Hematopoietic multipotent progenitor cell treated with erythropoietin and hydrocortisone succinate and interleukin-3 and kit ligand, for 17 days (in vitro differentiated cells): ENCODE results near the gene SYNGR1.
A peak's percentile ranks its signal among the peaks of the same experiment; 100 is the strongest.
"Not testable (repeated sequence)": the region's sequence is repeated elsewhere in the genome, so short reads cannot be mapped to it uniquely, and the experiment has no call there.

Experiments
- DNase-seq: peaks from one replicate; pipeline ENCODE4 v3.0.0-alpha.2; 2015; ENCODE audit warnings: low spot score

SYNGR1 gene

DNA sequence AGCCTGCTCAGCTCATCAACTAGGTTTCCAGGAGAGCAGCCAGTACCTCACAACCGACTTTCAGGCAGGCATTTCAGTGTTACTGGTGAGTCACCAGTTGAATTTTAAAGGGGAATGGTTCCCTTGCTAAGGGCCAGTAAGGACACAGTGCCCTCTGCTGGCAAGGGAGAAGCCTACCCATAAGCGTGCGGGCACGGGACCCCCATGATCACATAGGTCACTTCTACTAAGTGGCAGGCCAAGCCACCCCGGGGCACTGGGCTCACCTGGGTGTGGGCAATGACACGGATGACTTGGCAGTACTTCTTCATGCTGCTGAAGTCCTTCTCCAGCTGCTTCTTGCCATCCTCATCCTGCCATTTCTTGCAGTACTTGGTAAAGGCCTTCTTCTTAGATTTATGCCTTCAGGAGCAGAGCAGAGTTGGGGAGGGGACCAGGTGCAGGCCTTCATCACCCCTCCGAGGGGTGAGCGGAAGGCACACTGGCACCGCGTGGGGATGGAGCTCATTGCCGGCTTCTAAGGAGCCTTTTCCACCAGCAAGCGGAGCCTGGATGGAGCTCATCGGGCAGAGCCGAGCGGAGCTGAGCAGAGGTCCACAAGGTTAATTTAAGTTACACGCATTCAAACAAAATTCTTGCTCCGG lies 33.2 kb upstream of the SYNGR1 start:
- peak; percentile 91 for DNase-seq

DNA sequence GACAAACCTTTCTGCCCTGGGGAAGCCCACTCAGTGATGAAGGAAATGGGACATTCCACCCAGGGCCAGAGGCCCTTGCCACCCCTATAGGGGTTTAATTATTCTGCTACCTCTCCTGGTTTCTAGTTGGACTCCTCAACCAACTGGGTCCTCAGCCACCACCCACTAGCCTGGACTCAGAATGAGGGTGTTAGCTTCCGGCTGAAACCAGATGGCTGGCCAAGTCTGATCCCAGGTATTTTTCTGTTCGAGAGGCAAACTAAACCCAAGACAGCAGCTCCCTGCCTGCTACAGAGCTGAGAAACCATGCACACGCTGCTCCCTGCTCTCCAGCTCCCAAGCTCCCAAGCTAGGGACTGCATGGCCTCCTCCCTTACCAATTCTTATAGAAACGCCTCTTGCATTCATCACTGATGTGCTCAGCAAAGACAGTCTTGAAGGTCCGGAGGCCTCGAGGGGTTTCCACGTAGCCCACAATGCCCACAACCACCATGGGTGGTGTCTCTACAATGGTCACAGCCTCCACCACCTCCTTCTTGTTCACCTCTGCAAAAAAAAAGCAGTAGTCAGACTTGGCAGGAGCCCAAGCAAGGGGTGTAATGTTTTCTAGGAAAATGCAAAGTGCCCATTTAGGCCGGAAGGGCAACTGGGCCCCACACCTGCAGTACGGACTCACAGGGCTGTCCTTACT lies 32.6 kb upstream of the SYNGR1 start:
- DNase-seq, result peak; percentile 62

GRCh38 chr22:39317775-39318506 lies 31.9 kb upstream of the SYNGR1 start:
- peak; percentile 13 for DNase-seq

DNA sequence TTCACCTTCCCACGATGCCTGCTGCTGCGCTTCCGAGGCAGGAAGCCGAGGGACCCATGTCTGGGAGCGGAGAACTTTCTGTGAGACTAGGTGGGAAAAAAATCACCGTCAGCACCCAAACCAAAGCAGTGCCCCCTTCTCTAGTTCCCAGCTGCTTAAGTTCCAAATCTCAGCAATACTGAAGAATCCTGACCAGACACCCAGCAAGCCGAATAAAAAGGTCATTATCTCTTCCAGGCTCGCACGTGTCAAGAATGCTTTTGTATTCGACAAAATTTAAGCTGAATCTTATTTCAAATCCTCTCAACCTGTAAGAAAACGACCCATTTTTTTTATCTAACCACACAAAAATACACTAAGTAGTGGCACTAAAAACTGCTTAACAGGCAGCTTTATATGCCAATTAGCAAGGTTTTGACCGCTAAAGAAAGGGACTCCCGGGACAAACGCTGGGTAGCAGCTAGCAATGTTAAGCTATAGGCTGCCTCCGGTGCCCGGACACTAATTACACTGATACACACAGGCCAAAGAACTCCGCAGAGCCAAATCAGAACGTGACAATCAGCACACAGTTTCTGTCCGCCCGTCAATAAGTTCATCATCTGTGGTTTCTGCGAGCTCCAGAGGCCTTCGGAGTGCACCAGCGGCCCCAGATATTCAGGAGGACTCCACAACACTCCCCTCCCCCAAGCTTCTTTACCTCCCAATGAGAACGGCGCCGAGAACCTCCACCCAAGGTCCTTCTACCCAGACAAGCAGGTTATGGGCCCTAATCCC lies 31.1 kb upstream of the SYNGR1 start:
- DNase-seq, result no peak

DNA sequence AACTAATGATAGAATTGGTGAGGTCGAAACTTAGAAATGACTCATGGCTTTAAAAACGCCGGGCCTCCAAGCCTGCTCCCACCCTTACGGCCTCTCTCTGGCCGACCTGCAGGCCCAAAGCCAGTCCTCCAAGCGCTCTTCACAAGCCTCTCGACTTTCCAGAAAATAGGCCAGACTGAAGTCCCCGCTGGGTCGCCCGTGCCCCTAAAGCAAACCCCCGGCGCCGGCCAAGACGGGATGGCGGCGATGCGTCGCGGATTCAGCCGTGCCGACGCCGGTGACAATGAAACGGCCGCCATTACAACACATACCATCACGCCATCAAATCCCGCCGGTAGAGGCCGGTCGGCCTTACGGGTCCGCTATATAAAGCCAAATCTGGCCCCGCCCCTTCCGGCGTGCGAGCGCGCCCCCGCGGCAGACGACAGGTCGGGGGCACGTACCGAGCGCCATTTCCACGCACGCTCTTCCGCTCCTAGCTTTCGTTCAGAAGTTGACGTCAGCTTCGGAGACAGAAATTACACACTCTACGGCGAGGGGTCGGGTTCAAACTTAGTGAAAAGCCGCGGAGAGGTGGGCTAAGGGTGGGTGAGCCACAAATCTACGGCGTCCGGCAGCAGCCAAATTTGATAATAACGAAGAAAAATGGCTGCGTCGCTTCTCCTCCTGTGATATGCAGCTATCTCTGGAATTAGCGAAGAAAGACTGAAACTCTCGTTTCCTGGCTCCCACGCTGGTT lies 30.3 kb upstream of the SYNGR1 start, which contains the start of gene RPL3:
Gene RPL3, minus strand, starts transcription at position 340 of the 739 bp plus-strand sequence. Its CDS starts 26 bp downstream, at position 314.
- peak; percentile 96 for DNase-seq

DNA sequence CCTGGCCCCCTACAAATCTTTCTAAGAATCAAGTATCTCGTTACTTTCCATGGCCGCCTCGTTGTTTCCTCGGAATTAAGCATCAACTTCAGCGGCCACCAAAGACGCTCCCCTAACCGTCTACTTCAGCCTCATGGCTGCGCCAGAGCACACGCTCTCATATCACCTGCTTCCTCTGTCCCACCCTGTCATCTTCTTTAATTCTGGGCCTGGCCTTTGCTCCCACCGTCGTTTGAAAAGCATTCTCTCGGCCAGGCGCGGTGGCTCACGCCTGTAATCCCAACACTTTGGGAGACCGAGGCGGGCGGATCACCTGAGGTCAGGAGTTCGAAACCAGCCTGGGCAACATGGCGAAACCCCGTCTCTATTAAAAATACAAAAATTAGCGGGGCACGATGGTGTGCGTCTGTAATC lies 29.2 kb upstream of the SYNGR1 start:
- not testable (repeated sequence) for DNase-seq

DNA sequence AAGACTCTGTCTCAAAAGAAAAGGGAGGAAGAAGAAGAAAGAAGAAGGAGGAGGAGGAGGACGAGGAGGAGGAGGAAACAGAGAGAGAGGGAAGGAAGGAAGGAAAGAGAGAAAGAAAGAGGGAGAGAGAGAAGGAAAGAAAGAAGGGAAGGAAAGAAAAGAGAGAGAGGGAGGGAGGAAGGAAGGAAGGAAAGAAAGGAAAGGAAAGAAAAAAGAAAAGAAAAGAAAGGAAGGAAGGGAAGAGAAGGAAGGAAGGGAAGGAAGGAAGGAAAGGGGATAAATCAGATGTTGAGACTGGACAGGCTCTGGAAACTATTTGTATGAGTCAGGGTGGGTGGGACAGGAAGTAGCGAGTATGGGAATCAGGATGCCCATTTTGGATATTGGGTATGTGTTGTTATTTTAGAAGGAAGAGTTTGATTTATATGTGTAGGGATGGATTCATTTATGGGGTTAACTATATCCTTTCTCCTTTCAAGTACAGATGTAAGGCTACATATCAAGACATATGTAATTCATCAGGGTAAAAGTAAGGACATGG lies 24.3 kb upstream of the SYNGR1 start:
- DNase-seq, result no peak

GRCh38 chr22:39327995-39328754 lies 21.6 kb upstream of the SYNGR1 start:
- DNase-seq, result no peak

DNA sequence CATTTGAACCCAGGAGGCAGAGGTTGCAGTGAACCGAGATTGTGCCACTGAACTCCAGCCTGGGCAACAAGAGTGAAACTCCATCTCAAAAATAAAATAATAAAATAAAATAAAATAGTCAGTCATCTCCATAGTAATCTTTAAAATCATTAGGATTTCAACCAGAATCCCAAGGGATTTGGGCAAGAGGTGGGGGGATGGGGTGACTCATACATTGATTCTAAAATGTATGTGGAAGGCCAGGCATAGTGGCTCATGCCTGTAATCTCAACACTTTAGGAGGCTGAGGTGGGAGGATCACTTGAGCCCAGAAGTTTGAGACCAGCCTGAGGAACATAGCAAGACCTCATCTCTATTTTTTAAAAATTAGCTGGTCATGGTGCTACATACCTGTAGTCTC lies 19.2 kb upstream of the SYNGR1 start:
- DNase-seq, result not testable (repeated sequence)

- no peak for DNase-seq
These were observed 17.2 kb upstream of the SYNGR1 start for GRCh38 chr22:39332441-39333064.

DNA sequence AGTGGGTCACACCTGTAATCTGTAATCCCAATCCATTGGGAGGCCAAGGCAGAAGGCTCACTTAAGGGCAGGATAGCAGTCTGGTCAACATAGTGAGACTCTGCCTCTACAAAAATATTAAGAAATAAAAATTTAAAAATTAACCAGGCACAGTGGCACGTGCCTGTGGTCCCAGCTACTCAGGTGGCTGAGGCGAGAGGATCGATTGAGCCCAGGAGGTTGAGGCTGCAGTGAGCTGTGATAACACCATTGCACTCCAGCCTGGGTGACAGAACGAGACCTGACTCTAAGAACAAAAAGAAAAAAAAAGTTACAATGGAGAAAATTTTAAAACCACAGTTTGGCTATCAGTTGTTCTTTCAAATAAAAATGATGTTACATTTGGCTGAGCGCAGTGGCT lies 13.4 kb upstream of the SYNGR1 start:
- DNase-seq, result no peak

DNA sequence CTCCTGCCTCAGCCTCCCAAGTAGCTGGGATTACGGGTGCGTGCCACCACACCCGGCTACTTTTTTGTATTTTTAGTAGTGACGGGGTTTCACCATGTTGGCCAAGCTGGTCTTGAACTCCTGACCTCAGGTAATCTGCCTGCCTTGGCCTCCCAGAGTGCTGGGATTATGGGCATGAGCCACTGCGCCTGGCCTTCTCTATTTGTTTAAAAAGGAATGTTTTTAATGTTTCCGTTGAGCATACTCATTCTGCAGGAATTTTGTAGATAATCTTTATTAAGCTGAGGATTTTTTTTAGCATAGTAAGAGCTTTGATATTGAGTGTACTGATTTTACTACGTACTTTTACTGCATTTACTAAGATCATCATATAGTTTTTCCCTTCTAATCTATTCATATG lies 10.0 kb upstream of the SYNGR1 start:
- DNase-seq, result not testable (repeated sequence)

DNA sequence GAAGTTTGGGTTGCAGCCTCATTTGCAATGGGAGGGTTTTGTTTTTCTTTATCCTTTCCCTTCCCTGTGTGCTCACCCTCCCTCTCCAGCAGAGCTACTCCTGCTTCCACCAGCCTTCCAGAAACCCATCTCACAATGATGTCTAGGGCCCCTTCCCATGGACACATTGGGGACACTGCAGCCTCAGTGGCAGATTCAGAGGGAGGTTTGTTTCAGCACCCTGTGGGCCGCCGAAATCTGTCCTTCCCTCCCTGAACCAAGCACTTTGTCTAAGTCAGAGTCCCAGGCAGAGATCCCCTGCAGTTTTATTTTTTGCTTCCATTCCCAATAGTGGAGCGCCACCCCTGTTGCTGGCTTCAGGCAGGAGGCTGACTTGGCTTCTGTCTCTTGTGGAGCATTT lies 8.6 kb upstream of the SYNGR1 start:
- DNase-seq, result no peak

GRCh38 chr22:39343259-39344045 lies 6.3 kb upstream of the SYNGR1 start:
- peak; percentile 66 for DNase-seq

GRCh38 chr22:39344046-39344390 lies 5.8 kb upstream of the SYNGR1 start:
- DNase-seq, result no peak

- DNase-seq, result no peak
These were observed 4.6 kb upstream of the SYNGR1 start for GRCh38 chr22:39345231-39345630.

GRCh38 chr22:39348909-39349505 lies 784 bp upstream of the SYNGR1 start:
- no peak for DNase-seq

GRCh38 chr22:39349506-39349966 lies 255 bp upstream of the SYNGR1 start:
- DNase-seq, result no peak
